GM10248 (cell line): ENCODE measurements around the gene CNKSR1.

ENCODE experiments used
- CTCF ChIA-PET: fragments of 300-600 bp; sonication (Branson Sonifier 250); formaldehyde crosslinking; extraction: SDS; loops from one replicate; lab custom pipeline; 2021; ENCODE audit warnings: antibody characterized with exemption; lab: Yijun Ruan, JAX
- POLR2A ChIA-PET: fragments of 350-650 bp; sonication (Branson Sonifier 250); formaldehyde crosslinking; extraction: SDS; loops from one replicate; lab custom pipeline; 2020; ENCODE audit warnings: antibody characterized with exemption; lab: Yijun Ruan, JAX
- DNase-seq: peaks from one replicate; pipeline ENCODE4 v3.0.0; 2012; ENCODE audit errors: extremely low spot score
- CTCF ChIP-seq: IDR thresholded peaks from 2 replicates; pipeline ENCODE4 v1.5.1; 2012; ENCODE audit warnings: mild to moderate bottlenecking, low read depth; ENCODE audit errors: extremely low read depth, missing control alignments, control extremely low read depth

The CNKSR1 gene

GRCh38 chr1:26189331-26189730 lies 12.0 kb downstream of the CNKSR1 start:
- CTCF ChIA-PET: interaction anchor here (1.0 to 2.7 kb wide), 7 partner anchors 9 to 152 kb away, joined by 3 to 8 read pairs (median 5); partner anchors contain the start of genes CEP85 and ZNF593
- DNase-seq: no peak
- POLR2A ChIA-PET: no interaction called here
- no peak for TF ChIP-seq CTCF

GRCh38 chr1:26189751-26190275 lies 12.5 kb downstream of the CNKSR1 start:
- ChIA-PET CTCF (interaction anchor here (1.0 to 2.7 kb wide), 7 partner anchors 9 to 153 kb away, joined by 3 to 8 read pairs (median 5); partner anchors contain the start of genes CEP85 and ZNF593), POLR2A (no interaction called here)
- no peak for TF ChIP-seq CTCF
- DNase-seq: no peak

GRCh38 chr1:26190373-26190987 lies 13.2 kb downstream of the CNKSR1 start, which contains the start of gene CATSPER4:
TSS of gene CATSPER4 (plus strand) at chr1:26190602. CDS start at chr1:26190628, 26 bp downstream.
- TF ChIP-seq CTCF: peak; percentile 18
- peak; percentile 29 for DNase-seq
- ChIA-PET CTCF (interaction anchor here (1.0 to 2.7 kb wide), 5 partner anchors 10 to 44 kb away, joined by 3 to 8 read pairs (median 6); partner anchors contain the start of gene CEP85), POLR2A (no interaction called here)

- DNase-seq: peak; percentile 62
- POLR2A ChIA-PET: no interaction called here
- no peak for TF ChIP-seq CTCF
- CTCF ChIA-PET: interaction anchor here (1.1 kb wide), 2 partner anchors 13 to 47 kb away, joined by 3 to 4 read pairs; no protein-coding TSS in a partner anchor
Measured at GRCh38 chr1:26191739-26192138, 14.4 kb downstream of the CNKSR1 start.

- TF ChIP-seq CTCF: no peak
- ChIA-PET CTCF (interaction anchor here (1.2 to 1.4 kb wide), 2 partner anchors 9 to 167 kb away, joined by 3 to 5 read pairs; no protein-coding TSS in a partner anchor), POLR2A (no interaction called here)
- no peak for DNase-seq
Measured at GRCh38 chr1:26195805-26196204, 18.5 kb downstream of the CNKSR1 start.

GRCh38 chr1:26197301-26197700 lies 20.0 kb downstream of the CNKSR1 start:
- ChIA-PET CTCF (interaction anchor here (0.8 kb wide), 2 partner anchors 27 to 37 kb away, joined by 3 to 4 read pairs; partner anchors contain the start of genes CEP85 and ZNF593), POLR2A (no interaction called here)
- DNase-seq: no peak
- TF ChIP-seq CTCF: no peak
